GM21576 (cell line): ENCODE measurements around the gene CD248.
A peak's percentile ranks its signal among the peaks of the same experiment; 100 is the strongest.
"Not testable (repeated sequence)": the region's sequence is repeated elsewhere in the genome, so short reads cannot be mapped to it uniquely, and the experiment has no call there.

Experiments used
- ATAC-seq: cut with Tn5 transposase; IDR thresholded peaks from one replicate; pipeline ENCODE4 v1.9.1; 2021; ENCODE audit warnings: mild to moderate bottlenecking, moderate library complexity; ENCODE audit not compliant: unreplicated experiment

CD248 gene

DNA sequence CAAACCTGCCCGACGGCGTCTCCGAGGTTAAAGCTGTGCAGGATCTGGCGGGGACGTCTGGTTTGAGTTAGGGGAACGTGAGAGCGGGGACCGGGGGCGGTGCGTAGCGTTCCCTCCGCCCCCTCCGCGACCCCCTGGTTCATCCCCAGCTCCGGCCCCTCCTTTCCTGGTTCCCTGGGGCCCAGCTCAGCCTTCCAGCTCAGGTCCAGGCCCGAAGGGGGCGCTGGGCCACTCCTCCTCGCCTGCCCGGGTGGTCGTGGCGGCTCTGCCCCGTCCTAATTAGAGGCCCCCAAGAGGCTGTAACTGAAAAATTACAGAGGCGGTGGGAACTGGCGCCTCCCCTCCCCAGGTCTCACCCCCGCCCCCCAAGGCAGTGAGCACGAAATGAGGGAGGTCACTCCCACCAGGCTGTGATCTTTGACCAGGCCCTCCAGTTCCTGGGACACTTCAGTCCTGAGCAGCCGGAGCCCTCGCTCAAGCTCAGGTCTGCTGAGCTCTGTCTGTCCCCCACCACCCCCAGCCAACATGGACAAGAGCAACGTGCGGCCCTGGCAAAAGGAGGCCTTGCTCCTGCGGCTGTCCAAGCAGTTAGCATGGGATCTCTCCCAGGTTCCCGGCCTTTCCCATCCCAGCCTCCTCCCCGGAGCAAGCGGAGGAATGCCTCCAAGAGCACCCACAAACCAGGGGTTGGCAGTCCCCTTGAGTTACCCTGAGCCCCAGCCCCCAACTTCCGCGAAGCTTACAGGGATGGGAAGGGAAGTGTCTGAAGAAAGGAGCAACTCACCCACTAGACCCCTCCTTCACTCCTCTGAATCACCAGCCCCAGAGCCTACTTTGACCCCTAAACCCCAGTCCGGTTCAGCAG, 3.3 kb downstream of the CD248 start:
- ATAC-seq: no peak

DNA sequence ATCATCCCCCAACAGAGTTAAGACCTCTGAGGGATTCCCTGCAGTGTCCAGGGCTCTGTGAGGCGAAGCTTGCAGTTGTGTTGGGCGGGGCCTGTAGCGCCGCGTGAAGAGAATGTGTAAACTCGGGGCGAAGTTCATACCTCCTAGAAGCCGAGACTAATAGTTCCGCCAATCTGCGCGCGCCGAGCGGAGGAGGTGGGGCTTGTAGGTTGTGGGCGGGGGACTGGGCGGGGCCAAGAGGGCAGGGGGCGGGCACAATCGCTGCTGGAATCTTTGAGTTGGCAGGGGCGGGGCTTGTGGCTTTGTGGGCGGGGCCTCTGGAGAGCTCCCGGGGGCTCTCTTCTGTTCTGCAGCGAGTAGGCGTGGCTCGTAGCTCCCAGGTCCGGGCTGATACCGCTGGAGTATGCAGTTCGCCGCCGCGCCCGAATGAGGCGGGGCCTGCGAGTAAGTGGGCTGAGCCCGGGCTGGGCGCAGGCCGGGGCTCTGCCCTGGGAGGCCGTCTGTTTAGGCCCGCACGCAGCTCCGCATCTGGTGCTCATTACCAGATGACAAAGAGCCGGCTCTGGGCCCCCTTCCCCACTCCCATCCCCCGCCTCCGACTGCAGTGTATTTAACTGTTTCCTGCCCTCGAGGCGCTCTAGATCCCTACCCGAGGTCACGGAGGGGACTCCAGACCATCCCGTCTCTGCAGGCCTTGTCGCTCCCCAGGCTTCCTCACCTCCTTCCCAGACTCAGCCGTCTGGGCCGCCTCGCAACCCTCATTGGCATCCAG, 4.1 kb downstream of the CD248 start:
- ATAC-seq: peak; percentile 63

DNA sequence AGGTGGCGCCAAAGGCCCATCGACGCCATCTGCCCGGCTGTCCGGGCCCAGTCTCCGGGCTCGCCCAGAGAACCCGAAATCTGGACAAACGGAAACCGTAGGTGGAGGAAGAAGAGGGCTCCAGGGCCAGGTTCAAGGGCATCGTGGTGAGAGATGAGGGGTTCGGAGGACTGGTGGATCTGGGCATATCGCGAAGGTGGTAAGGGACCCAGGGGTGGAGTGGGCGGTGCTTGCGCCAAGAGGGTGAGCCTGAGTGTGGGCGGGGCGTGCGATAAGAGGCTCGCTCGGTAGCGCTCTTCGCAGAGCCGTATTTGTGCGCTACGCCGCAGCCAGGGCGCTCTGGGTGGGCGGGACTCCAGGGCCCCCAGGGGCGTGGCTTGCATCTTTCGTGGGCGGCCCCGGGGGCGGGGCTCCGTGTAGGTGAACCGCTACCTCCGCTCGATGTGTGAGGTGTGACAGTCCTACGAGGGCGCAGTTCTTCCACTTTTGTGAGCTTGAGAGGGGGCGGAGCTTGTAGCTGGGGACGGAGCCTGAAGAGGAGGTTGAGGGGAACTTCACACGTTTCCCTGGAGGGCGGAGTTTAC, 4.8 kb downstream of the CD248 start:
- ATAC-seq: peak; percentile 64

DNA sequence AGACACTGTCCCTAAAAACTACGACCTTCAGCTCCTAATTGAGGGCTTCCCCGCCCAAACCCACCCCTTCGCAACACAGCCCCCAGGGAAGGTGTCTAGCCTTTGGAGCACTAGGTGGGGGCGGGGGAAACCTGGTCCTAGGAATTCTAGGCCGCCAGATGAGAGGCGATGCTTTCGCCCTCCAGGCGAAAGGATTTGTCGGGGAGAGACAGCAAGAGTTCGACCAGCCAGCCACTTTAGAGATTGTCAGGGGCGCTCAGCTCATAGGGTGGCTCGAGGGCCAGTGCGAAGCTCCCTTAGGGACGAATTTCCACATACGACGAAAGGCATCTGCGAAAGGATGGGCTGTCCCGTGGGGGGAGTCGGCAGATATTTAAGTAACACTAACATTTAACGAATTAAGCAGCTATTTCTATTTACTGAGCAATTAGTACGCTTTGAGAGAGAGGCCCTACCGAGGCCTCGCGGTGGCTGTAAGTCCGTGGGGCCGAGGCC, 5.3 kb downstream of the CD248 start:
- no peak for ATAC-seq

DNA sequence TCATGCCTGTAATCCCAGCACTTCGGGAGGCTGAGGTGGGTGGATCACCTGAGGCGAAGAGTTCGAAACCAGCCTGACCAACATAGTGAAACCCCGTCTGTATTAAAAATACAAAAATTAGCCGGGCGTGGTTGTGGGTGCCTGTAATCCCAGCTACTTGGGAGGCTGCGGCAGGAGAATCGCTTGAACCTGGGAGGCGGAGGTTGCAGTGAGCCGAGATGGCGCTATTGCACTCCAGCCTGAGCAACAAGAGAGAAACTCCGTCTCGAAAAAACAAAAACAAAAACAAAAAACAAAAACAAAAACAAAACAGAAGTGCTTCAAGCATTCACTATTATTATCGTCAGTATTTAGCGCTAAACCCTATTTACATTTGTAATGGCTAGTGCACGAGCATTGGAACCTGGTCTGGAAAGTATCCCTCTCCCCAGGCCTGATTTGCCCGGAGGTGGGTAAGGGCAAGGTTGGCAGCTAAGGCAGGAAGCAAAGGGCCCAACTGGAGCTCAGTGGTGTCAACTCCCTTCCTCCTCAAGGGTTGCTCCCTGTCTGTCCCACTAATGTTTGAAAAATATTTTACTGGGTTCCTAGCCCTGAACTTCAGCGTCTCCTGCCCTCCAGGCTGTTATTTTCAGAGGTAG, 5.9 kb downstream of the CD248 start:
- ATAC-seq: not testable (repeated sequence)

DNA sequence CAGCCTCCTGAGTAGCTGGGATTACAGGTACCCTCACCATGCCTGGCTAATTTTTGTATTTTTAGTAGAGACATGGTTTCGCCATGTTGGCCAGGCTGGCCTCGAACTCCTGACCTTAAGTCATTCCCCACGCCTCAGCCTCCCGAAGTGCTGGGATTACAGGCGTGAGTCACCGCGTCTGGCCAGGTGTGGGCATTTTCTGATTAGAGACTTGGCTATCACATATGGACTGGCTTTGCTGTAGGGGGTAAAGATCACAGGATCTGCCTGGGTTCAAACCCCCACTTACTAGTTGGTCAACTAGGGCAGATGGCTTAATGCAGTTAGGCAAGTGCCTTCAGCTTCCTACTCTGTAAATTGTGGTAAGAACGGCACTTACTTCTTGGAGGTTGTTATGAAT, 6.5 kb downstream of the CD248 start:
- no peak for ATAC-seq

DNA sequence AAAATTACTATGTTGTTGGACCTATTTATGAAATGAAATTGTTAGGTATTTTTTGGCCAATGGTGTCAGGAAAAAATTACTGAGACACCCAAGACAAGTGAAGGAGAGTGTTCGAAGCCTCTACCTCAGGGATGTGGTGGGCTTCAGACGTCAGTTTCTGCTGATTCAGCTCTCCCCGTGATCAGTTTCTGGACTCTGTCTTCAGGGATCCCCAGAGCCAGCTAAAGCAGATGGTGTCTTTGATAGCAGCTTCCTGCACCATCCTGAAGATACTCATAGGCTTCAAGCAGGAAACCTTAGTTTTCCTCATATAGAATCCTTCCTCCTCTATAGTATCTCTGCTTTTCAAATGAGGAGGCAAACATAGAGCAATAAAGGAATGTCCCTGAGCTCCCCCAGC, 7.4 kb downstream of the CD248 start:
- ATAC-seq: no peak

DNA sequence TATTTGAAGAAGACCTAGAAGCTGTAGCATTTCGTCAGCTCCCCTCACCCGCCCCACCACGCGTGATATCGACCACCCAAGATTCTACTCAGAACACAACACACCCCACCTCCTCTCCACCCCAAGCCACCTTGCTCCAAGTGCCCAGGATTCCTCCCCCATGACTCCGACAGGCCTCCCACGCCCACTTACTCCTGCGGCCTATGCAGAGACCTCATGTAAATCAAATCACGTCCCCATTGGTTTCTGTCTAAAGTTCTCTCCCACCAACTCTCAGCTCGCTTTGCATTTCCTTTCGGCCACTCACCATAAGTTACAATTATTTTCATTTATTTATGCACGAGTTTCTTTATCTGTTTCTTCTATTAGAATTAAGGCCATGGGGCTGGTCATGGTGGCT, 14.2 kb downstream of the CD248 start:
- no peak for ATAC-seq

DNA sequence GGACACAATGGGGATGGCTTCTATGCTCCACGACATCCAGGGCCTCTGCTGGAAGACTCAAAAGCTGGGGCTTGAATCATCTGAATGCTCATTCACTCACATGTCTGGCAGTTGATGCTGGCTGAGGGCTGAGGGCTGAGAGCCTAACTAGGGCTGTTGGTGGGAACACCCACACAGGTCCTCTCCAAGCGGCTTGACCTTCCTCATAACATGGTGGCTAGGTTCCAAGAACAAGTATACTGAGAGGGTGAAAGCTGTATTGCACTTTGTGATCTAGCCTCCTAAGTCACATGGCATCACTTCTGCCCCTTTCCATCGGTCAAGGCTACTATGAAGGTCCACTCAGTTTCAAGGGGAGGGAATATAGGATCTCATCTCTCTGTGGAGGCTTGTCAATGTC, 17.7 kb downstream of the CD248 start:
- no peak for ATAC-seq

DNA sequence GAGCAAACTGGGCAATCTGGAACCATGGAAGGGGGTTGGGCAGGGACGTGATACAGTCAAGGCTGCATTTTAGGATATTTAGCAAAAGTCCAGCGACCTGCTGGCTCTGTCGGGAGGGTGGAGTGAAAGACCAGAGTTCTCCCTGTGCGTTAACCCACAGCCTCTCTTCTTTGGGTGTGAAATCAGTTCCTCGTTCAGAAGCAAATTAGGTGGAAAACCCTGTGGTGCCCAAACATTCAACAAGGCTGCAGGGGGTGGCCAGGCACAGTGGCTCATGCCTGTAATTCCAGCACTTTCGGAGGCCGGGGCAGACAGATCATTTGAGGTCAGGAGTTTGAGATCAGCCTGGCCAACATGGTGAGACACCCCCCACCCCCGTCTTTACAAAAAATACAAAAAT, 19.2 kb downstream of the CD248 start:
- ATAC-seq: no peak

DNA sequence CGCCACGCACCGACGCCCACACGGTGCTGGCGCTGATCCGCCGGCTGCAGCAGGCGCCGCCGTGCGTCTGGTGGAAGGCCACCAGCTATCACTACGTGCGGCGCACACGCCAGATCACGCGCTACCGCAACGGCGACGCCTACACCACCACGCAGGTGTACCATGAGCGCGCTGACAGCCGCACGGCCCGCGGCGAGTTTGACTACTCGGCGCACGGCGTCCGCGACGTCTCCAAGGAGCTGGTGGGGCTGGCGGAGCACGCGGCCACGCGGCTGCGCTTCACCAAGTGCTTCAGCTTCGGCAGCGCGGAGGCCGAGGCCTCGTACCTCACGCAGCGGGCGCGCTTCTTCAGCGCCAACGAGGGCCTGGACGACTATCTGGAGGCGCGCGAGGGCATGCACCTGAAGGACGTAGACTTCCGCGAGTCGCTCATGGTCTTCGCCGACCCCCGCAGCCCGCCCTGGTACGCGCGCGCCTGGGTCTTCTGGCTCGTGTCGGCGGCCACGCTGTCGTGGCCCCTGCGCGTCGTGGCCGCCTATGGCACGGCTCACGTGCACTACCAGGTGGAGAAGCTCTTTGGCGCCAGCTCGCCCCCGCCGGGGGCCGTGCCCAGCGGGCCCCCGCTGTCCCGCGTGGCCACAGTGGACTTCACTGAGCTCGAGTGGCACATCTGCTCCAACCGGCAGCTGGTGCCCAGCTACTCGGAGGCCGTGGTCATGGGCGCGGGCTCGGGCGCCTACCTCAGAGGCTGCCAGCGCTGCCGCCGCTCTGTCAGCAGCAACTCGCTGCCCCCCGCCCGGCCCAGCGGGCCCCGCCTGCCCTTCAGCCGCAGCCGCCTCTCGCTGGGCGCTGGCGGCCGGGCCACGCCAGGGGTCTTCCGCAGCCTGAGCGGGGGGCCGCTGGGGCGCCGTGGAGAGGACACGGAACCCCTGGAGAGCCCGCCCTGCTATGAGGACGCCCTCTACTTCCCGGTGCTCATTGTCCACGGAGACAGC, 21.9 kb downstream of the CD248 start:
- ATAC-seq: no peak

DNA sequence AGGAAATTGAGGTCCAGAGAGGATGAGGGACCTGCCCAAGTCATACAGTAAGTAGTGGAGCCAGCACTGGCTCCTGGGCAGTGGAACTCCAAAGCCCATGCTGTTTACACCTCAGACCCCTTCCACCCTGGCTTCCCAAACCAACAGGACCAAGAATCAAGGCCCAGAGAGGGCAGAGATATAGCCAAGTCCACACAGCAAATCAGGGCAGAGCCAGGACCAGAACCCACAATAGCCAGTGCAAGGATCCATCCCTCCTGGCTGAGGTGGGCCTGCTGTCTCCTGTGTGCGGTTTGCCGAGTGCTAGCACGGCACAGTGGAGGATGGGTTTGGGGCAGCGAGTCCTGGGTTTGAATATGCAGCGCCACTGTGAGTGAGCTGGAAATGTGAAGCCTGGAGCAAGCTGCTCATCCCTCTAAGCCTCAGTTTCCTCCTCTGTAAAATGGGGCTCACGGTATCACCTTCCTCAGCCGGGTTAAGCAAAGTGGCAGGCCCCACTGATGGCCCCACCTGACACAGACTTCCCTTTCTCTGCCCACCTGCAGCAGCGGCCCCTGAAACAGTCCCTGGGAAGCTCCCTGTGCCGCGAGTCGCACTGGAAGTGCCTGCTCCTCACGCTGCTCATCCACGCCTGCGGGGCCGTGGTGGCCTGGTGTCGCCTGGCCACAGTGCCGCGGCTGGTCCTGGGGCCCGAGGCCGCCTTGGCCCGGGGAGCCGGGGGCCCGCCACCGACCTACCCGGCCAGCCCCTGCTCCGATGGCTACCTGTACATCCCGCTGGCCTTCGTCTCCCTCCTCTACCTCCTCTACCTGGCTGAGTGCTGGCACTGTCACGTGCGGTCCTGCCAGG, 22.8 kb downstream of the CD248 start:
- no peak for ATAC-seq

DNA sequence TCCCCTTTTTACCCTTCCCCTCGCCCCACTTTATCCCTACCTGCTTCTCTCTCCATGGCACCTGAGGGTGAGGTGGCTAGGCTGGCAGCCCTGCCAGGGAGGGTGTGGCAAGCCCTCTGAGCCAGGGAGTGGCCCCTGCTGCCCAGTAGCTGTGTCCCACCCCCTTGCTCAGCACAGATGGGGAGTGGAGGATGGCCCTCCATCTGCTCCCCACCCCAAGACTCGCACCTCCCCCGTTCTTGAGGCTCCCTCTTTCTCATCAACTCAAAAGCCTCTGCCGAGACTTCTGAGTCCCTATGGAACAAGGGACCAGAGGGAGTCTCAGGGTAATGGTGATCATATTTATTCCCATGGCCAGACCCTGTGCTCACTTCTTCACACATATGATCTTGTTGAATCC, 23.5 kb downstream of the CD248 start:
- no peak for ATAC-seq

DNA sequence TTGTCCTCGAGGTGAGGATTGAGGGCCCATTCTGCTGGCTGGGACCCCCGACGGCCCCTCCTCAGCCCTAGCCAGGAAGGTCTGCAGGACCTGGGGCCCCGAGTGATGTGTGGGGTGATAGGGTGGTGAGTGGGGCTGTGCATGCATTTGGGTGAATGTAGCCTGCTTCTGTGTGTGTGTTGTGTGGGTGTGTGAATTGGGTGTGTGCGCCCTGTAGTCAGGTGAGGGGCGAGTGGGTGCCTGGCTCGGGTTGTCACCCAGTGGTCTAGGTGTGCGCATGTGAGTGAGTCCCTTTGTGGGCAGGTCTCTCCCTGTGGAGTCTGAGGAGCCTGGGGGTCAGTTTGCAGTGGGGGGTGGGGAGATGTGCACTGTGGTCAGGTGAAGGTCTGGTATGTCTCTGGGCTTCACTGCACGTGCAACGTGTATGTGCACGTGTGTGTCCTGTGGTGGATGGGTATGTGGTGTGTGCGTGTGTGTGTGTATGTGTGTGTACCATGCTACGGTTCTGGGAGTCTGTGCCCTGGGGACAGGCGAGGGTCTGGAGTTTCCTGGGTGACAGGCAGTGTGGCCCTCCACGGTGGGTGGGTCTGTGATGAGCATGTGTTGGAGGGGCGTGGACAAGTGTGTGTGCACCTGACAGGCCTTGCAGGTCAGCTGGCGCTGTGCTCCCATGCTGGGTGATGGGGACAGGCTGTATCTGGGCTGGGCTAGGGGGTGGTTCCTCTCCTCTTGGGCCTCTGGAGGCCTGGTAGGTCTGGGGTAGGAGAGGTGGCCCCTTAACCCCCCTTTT, 24.1 kb downstream of the CD248 start:
- ATAC-seq: no peak

DNA sequence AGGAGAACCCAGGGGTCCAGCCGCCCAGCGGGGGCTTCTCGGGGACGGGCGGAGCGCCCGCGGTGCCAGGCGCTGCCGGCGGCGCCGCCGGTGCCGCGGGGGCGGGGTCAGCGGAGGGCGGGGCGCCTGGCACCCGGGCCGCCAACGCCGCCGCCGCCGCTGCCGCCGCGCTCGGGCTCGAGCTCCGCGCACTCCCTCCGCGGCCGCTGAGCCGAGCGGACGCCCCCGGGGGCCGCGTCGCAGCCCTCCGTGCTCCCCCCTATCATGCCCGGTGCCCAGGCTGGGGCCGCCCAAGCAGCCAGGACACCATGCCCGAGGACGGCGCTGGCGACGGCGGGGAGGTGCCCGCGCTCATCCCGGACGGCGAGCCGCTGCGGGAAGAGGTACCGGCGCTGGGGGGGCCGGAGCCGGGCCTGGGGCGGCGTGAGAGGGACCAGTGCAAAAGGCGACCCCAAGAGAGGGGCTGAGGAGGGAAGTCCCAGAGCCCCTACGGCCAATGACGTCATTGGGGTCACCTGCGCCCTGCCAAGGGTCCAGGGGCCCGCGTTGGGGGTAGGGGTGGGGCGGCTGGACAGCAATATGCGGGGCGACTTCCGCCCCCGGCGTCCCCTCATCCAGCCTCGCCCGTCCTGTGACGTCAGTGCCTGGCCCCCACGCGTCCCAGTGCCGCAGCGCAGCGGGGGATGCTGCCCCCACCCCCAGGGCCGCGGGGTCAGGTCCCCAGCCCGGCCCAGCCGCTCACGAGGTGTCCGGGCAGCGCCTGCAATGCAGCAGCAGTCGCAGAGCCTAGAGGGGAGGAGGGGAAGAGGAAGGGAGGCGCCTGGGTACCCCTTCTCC, 24.9 kb downstream of the CD248 start, which contains the start of gene TMEM151A:
TMEM151A (plus strand) TSS at position 189 of the 837 bp plus-strand sequence; CDS start at position 309, 120 bp downstream.
- no peak for ATAC-seq

DNA sequence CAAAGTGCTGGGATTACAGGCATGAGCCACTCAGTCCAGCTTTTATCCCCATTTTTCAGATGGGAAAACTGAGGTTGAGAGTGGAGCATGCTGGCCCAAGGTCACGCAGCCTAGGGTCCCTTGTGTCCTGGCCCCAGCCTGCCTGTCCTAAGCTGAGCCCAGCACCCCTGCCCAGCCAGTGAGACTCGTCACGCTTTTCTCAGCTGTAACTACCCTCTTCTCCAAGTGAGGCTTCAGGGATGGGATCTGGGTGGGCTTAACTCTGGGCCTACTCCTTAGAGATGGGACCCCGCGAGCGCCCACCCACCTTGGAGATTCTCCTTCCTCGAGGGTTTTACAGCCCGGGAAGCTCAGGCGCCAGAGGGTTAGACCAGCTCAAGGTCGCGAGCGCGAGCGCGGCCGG, 25.5 kb downstream of the CD248 start:
- no peak for ATAC-seq

DNA sequence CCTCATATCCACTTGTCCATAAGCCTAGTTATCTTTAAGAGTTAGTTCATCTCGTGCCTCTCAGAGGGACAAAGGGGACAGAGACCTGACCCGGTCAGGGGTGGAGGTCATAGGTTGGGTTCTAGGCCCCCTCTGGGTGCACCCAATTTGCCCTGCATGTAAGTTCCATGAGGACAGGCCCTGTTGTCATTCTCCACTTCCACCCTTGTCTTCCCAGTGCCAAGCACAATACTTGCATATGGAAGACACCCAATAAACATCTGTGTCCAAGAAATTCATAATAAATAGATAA, 26.6 kb downstream of the CD248 start:
- ATAC-seq: no peak
